ENCODE data around the gene MPRIP. TPM values are rescaled to one million over a fixed set of nuclear protein-coding genes. Genes with fewer than 3 reads are reported as not detected.

Gene MPRIP
- total RNA-seq, 1 experiment from 2014 or later = 132 TPM

DNA sequence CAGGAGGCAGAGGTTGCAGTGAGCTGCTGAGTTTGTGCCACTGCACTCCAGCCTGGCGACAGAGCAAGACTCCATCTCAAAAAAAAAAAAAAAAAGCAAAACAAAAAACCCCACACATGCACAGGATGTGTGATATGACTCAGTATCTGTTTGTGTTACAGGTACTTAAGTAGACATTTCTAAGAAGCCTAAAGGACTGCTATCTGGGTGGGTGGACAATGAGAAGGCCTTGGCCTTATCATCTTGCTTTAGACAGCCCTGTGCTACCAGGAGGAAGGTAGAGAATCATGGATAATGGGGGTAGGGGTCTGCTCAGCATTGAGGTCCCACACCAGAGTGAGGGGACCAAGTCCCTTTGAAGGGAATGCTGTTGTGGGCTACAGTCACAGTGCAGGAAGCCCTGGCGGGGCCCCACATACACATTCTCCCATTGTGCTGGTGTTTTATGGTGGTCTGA, 137.1 kb downstream of the MPRIP start:
- no CpG with 5 or more reads among the region's 2 CpGs for WGBS (ENCODE audit: extremely low coverage, insufficient read length, low lambda C conversion rate)
- H3K4me1 ChIP-seq (ENCODE audit: insufficient read depth, low read length) = no peaks in the 10 kb centered on the region

More for the DNA sequence above, 137.1 kb downstream of the MPRIP start:
- Histone ChIP-seq H2BK12ac (ENCODE audit: insufficient read length, low read depth, low read length) (no peak overlapping the region), H3K4ac (ENCODE audit: low read depth, low read length) (no peak overlapping the region), H4K91ac (ENCODE audit: insufficient read length, low read depth, low read length) (no peak overlapping the region), H4K5ac (ENCODE audit: insufficient read length, low read depth, low read length) (no peak overlapping the region), H3K79me2 (ENCODE audit: insufficient read depth, low read length) (no peaks in the 10 kb centered on the region), H3K23me2 (ENCODE audit: insufficient read length, low read depth, low read length, poor library complexity, severe bottlenecking) (no peaks in the 10 kb centered on the region), H2BK5ac (ENCODE audit: insufficient read length, low read length) (no peak overlapping the region), H4K20me1 (ENCODE audit: control insufficient read depth, insufficient read depth, insufficient read length) (no peaks in the 10 kb centered on the region), H3K27ac (ENCODE audit: insufficient read length, low read depth, low read length) (no peak overlapping the region), H3K9me3 (ENCODE audit: control insufficient read depth, low read depth, low read length) (no peaks in the 10 kb centered on the region), H3K4me2 (ENCODE audit: insufficient read depth, insufficient read length, low read length) (no peak overlapping the region), H2BK20ac (ENCODE audit: low read depth, low read length, poor library complexity, severe bottlenecking) (no peak overlapping the region), H2BK120ac (ENCODE audit: low read depth, low read length, poor library complexity, severe bottlenecking) (no peak overlapping the region), H3T11ph (ENCODE audit: low read length) (no peak overlapping the region), H3K79me1 (ENCODE audit: insufficient read depth, low read depth, low read length, poor library complexity, severe bottlenecking) (no peaks in the 10 kb centered on the region), H2BK15ac (ENCODE audit: low read depth, low read length) (no peak overlapping the region), H3K14ac (ENCODE audit: insufficient read depth, low read length) (no peak overlapping the region), H3K56ac (ENCODE audit: insufficient read length, low read depth, low read length) (no peak overlapping the region), H3K27me3 (ENCODE audit: insufficient read depth, low read length) (no peaks in the 10 kb centered on the region), H2AK5ac (ENCODE audit: insufficient read length, low read length) (no peak overlapping the region), H3K9ac (ENCODE audit: extremely low read depth, insufficient read length, low read length) (no peak overlapping the region), H2AFZ (ENCODE audit: low read length) (no peak overlapping the region), H4K8ac (replicated peaks; ENCODE audit: insufficient read length, low read depth, low read length) (no peak overlapping the region), H3K23ac (ENCODE audit: insufficient read length, low read depth, low read length) (no peak overlapping the region), H3K18ac (ENCODE audit: insufficient read length, low read depth, low read length) (no peak overlapping the region)
- Mint-ChIP-seq H3K4me1 (peaks cover under 1% of the 10 kb centered on the region in 2 experiments; a peak in 3 of 4 replicates), H3K27ac (no peak overlapping the region; a peak in 1 of 7 replicates), H3K36me3 (ENCODE audit: insufficient read depth in 1 of 3, low read depth in 3 of 3) (peaks cover 24 to 69% (median 44%) of the 10 kb centered on the region in 3 experiments; a peak in 6 of 7 replicates), H3K27me3 (ENCODE audit: low read depth) (no peaks in the 10 kb centered on the region), H3K4me3 (no peak overlapping the region), H3K9me3 (no peaks in the 10 kb centered on the region)
- no peak for DNase-seq
- no peak for TF ChIP-seq CTCF (conservative IDR thresholded peaks at IDR 0.05)

Measured in H9 (cell line).